K562 (cell line): ENCODE measurements around the gene SH3BP5. TPM values are rescaled to one million over a fixed set of nuclear protein-coding genes. Genes with fewer than 3 reads are reported as not detected.

Experiments used
- BHLHE40 ChIP-seq: IDR thresholded peaks from 2 replicates; pipeline ENCODE4 v1.6.1; 2011; ENCODE audit warnings: low read length, improper control_type of control experiment
- CBFA2T3 ChIP-seq: fragments of 450-650 bp; IDR thresholded peaks from 2 replicates; pipeline ENCODE4 v1.6.1; 2017
- CTCF ChIP-seq, 3 experiments: IDR thresholded peaks in 2 of 3; conservative IDR thresholded peaks in 1 of 3; 2 replicates each; pipeline ENCODE4 v1.5.1; 2011 to 2012; ENCODE audit warnings: low read length in 3 of 3, mild to moderate bottlenecking in 3 of 3, control low read depth in 2 of 3, improper control_type of control experiment in 1 of 3, inconsistent platforms in 1 of 3, low read depth in 1 of 3, mixed read lengths in 1 of 3, moderate library complexity in 1 of 3; ENCODE audit not compliant: insufficient read depth in 2 of 3
- ELF4 ChIP-seq: fragments of 450-650 bp; formaldehyde crosslinking; IDR thresholded peaks from 2 replicates; pipeline ENCODE4 v1.4.0; 2022; ENCODE audit warnings: missing genetic modification characterization
- GABPA ChIP-seq: fragments of 200-800 bp; sonication (Bioruptor generic); conservative IDR thresholded peaks from 2 replicates; pipeline ENCODE4 v1.6.1; 2016; ENCODE audit warnings: low read depth, missing genetic modification characterization, missing compliant biosample characterization
- MEIS2 ChIP-seq: fragments of 450-650 bp; IDR thresholded peaks from 2 replicates; pipeline ENCODE4 v1.6.1; 2014; ENCODE audit warnings: mild to moderate bottlenecking; ENCODE audit not compliant: partially characterized antibody
- NFRKB ChIP-seq: fragments of 450-650 bp; IDR thresholded peaks from 2 replicates; pipeline ENCODE4 v1.6.1; 2016; ENCODE audit warnings: low read depth
- RBM17 ChIP-seq: fragments of 200-400 bp; formaldehyde crosslinking; IDR thresholded peaks from 2 replicates; pipeline ENCODE4 v1.6.1; 2017; ENCODE audit warnings: low read depth, mild to moderate bottlenecking, low read length, borderline replicate concordance
- TCF3 ChIP-seq: sonication (generic); formaldehyde crosslinking; IDR thresholded peaks from 2 replicates; pipeline ENCODE4 v1.4.0; 2020; ENCODE audit warnings: mild to moderate bottlenecking, missing genetic modification reagents
- ZNF212 ChIP-seq: fragments of 450-650 bp; formaldehyde crosslinking; IDR thresholded peaks from 2 replicates; pipeline ENCODE4 v1.4.0; 2020; ENCODE audit warnings: mild to moderate bottlenecking
- polyA plus RNA-seq, 8 experiments: library from polyadenylated mRNA; depleted of rRNA in 4 of 8; stranded (reverse) in 5 of 8; unstranded in 3 of 8; fragments of >200 nt; fragmentation: Nextera tagmentation in 2 of 8; fragmentation: Illumina TruSeq in 1 of 8; extraction: Ambion mirVana in 2 of 8; extraction: Trizol in 1 of 8; gene quantifications; 2 replicates each; pipeline versions ENCODE4 v1.2.1 to v1.2.3, GENCODE V29; 2011 to 2014; ENCODE audit warnings: inconsistent platforms in 1 of 8, missing spikeins in 1 of 8
- total RNA-seq, 7 experiments: library from RNA; depleted of rRNA in 6 of 7; stranded (reverse); fragments of >200 nt in 6 of 7; fragmentation: Illumina TruSeq in 2 of 7; extraction: Trizol in 2 of 7; gene quantifications; 2 replicates each; pipeline versions ENCODE4 v1.2.1 to v1.2.3, GENCODE V29; 2011 to 2021; ENCODE audit warnings: low replicate concordance in 1 of 7
- TF ChIP-seq, protein P1 (sequence below): sonication (generic); formaldehyde crosslinking; IDR thresholded peaks from 2 replicates; pipeline ENCODE4 v1.8.1; 2023; ENCODE audit warnings: mild to moderate bottlenecking, missing genetic modification reagents

Gene SH3BP5
- total and polyA plus RNA-seq, 9 of the 15 experiments (the other 6 are each of a cell fraction or from before 2014, with no cell fraction given): 2.9 to 29.0 (median 14.9) TPM

DNA sequence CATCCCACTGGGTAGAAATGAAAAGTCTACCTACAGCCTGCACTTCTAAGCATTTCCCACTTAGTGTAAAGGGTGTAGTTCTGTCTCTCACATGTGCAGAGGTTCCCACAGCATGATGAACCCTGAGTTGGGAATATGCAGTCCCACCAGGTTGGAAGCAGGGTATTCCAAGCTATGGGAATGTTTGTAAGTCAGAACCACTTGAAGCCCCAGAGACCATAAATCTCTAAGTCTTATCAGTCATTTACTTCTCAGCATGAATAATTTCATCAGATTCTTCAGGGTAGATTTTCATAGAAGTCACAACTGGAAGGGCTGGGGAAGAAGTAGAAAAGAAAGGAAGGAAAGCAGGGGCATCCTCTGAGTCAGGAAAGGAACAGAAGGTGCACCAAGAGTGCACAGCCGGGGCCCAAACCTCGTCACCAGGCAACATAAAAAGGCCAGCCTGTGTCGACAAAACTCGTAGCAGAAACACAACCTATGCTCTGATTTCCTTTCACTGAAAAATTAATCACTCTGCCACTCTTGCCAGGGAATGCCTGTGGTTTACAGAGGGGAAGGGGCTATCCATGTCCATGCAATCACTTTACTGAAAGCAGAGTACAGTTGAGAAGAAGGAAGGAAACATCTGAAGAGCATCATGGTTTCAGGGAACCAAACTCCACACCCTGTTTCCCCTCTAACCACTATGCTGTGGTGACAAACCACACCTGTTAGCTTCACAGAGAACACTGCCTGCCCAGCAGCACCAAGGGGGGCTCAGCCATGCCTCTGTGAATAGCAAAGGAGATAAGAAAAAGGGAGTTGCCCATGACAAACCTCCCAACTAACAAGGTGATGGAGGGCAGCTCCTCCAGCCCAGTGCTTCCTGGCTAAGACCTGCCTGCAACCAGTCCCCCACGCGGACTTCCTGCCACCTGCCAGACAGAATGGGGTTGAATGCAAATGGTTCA lies 40.5 kb downstream of the SH3BP5 start (continued):
- TF ChIP-seq, protein P1, sequence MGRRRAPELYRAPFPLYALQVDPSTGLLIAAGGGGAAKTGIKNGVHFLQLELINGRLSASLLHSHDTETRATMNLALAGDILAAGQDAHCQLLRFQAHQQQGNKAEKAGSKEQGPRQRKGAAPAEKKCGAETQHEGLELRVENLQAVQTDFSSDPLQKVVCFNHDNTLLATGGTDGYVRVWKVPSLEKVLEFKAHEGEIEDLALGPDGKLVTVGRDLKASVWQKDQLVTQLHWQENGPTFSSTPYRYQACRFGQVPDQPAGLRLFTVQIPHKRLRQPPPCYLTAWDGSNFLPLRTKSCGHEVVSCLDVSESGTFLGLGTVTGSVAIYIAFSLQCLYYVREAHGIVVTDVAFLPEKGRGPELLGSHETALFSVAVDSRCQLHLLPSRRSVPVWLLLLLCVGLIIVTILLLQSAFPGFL (CRISPR knock-in tag): no peak
- peak; percentile 43 for TF ChIP-seq CBFA2T3
- no peak for TF ChIP-seq CTCF (IDR thresholded peaks at IDR 0.05 in 2 of 3, conservative IDR thresholded peaks at IDR 0.05 in 1 of 3; ENCODE audit: insufficient read depth in 2 of 3, low read depth in 1 of 3, low read length in 3 of 3)
- no peak for TF ChIP-seq BHLHE40
- TF ChIP-seq MEIS2: peak; percentile 79
- no peak for TF ChIP-seq TCF3 (CRISPR knock-in tag)
- TF ChIP-seq GABPA (tag): no peak
- TF ChIP-seq RBM17: no peak
- no peak for TF ChIP-seq ZNF212 (CRISPR knock-in tag)
- TF ChIP-seq ELF4 (CRISPR knock-in tag): no peak
- TF ChIP-seq NFRKB: no peak
